Stimulated activated naive CD4-positive, alpha-beta T cell treated with Interleukin-2 at 50 U/mL for 16 hours (primary cell): Measurements from ENCODE around the gene RNF224.
"Not testable (repeated sequence)": the region's sequence is repeated elsewhere in the genome, so short reads cannot be mapped to it uniquely, and the experiment has no call there.

Experiments used
- DNase-seq: peaks from one replicate; lab custom pipeline; 2025; lab: John Stamatoyannopoulos, UW

The RNF224 gene

DNA sequence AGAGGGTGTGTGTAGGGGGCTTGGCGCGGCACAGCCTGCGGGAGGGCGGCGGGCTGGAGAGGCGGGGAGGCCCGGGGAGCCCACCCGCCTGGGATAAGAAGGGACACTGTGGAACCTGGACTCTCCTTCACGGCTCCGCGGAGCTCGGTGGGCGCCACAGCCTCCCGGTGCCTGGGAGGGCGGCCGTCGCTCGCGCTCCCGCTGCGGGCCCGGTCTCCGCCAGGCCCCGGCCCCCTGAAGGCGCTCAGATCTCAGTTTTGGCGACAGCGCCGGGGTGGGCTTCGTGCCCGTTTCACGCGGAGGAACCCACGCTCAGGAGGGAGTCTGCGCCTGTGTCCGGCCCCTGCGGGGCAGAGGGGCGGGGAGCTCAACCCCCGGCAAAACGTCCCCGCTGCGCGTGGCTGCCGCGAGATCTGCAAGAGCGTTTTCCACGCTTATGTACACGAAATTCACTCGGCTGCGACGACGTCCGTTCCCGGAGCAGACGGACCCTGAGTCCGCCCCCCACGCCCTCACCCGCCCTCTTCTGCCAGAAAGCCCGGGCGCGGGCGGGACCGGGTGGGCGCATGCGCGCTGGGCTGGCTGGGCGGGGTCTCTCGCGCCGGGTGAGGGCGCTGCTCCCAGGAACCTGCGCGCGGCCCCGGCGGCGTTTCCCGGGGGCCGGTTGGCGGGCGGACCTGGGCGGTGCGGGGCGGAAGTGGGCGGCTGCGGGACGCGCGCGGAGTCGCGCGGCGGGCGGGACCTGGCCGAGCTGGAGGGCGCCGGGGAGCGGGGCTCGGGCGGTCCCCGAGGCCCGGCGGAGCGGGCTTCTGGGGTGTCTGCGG, 27.5 kb downstream of the RNF224 start, which contains the start of gene NELFB:
TSS of gene NELFB (plus strand) at position 704 of the 824 bp plus-strand sequence.
- DNase-seq = peak; percentile 90

DNA sequence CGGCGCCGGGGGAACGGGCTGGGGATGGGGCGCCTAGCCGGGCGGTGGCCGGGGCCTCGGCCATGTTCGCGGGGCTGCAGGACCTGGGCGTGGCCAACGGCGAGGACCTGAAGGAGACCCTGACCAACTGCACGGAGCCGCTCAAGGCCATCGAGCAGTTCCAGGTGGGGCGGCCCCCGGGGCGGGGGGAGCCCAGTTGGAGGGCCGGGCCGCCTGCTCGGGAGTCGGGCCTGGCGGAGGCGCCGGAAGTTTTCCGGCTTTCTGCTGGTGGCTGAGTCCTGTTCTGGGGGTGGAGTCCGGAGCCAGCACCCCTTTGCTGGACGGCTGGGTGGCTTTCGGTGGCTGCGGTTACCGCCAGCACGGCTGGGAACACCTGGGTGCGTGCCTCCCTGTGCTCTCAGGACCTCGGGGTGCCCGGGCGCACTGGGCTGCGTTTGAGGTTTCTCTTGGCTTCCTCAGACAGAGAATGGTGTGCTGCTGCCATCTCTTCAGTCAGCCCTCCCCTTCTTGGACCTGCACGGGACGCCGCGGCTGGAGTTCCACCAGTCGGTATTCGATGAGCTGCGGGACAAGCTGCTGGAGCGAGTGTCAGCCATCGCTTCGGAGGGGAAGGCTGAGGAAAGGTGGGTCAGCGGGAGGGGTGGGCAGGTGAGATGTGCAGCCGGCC, 28.3 kb downstream of the RNF224 start:
- no peak for DNase-seq

DNA sequence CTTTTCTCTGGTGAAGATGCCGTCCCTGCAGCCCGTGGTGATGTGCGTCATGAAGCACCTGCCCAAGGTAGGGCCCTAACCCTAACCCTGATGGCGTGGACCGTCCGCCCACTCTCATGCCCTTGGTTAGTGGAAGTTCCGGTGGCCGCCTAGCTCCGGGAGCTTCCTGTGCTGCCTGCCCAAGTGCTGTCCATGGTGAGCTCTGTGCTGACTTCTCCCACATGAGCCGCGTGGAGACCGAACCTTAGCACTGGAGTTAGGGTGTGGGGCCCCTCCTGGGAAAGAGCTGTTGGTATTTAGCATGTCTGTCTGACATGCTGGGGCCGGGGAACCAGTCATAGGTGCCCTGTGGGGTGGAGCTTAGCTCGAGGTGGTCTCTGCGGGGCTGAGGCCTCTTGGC, 29.1 kb downstream of the RNF224 start:
- DNase-seq = no peak

DNA sequence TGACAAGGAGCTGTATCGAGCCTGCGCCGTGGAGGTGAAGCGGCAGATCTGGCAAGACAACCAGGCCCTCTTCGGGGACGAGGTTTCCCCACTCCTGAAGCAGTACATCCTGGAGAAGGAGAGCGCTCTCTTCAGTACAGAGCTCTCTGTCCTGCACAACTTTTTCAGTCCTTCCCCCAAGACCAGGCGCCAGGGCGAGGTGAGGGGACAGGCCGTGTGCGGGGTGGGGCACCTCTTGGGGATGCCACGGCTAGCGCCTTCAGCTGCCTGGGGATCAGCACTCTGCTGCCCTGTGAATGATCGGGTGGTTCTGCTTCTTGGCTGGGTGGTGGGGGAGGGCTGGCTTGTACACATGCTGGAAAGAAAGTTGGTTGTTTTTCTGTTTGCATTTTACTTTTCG, 29.6 kb downstream of the RNF224 start:
- no peak for DNase-seq

DNA sequence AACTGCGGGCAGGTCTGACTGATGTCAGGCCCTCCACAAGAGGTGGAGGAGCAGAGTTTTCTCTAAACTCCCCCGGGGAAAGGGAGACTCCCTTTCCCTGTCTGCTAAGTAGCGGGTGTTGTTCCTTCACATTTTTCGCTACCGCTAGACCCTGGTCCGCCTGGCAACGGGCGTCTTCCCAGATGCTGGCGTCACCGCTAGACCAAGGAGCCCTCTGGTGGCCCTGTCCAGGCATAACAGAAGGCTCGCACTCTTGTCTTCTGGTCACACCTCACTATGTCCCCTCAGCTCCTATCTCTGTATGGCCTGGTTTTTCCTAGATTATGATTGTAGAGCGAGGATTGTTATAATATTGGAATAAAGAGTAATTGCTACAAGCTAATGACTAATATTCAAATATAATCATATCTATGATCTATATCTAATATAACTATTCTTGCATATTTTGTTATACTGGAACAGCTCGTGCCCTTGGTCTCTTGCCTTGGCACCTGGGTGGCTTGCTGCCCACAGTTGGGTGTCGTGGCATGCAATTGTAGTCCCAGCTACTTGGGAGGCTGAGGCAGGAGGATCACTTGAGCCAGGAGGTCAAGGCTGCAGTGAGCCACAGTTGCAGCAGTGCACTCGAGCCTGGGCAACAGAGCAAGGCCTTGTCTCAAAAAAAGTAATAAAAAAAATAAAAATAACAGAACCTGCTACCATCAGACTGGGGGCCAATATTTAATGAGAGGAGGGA, 35.0 kb downstream of the RNF224 start:
- DNase-seq = not testable (repeated sequence)

DNA sequence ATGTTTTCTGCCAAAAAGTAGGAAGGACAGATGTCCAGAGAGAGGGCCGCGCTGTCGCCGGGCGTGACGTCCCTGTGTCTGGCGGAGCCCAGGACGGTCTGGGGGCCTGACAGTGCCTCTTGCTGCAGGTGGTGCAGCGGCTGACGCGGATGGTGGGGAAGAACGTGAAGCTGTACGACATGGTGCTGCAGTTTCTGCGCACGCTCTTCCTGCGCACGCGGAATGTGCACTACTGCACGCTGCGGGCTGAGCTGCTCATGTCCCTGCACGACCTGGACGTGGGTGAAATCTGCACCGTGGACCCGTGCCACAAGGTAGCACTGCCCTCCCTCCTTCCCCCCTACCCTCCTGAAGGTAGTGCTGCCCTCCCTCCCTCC, 35.6 kb downstream of the RNF224 start:
- DNase-seq = no peak

DNA sequence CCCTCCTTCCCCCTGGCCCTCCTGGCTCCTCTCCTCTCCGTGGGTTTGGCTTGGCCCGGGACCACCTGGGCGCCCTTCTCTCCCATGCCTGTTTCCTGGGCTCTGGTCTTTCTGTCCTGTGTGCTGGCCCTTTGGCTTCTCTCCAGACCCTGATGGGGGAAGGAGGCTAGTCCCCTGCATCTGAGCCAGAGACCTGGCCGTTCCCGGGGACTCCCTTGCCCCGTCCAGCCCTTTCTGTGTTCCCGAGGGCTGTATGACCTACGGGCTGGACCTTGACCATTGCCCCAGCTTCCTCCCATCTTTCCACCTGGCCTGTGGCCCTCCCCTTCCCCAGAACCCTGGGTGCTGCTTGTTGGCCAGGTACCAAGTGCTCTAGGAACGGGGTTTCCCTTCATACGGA, 36.2 kb downstream of the RNF224 start:
- no peak for DNase-seq

DNA sequence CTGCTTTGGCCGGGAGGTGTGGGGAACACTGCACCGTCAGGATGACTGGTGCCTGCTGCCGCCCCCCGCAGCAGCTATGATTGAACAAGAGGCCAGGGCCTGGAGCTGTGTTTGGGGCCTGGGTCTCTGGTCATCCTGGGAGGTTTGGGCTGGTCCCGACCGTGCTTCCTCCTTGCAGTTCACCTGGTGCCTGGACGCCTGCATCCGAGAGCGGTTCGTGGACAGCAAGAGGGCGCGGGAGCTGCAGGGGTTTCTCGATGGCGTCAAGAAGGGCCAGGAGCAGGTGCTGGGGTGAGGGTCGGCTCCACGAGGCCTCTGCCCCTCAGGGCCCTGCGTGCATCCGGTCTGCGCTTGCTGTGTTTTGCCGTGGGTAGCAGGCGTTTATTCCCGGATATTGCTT, 36.8 kb downstream of the RNF224 start:
- DNase-seq = no peak

DNA sequence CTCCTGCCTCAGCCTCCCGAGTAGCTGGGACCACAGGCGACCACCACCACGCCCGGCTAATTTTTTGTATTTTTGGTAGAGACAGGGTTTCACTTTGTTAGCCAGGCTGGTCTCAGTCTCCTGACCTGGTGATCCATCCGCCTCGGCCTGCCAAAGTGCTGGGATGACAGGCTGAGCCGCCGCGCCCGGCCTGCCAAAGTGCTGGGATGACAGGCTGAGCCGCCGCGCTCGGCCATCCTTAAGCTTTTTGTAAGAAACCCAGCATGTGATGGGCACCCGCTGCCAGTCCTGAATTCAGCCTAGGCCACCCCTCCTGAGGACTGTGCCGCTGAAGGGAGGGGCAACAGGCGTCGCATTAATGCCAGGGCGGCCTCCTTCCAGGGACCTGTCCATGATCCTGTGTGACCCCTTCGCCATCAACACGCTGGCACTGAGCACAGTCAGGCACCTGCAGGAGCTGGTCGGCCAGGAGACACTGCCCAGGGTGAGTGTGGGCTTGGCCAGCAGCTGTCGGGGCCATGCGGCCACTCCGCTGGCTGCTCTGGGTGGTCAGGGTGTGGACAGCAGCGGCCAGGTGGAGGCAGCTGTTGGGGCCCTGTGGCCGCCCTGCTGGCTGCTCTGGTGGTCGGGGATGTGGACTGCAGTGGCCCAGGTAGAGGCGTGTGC, 38.3 kb downstream of the RNF224 start:
- DNase-seq = no peak

DNA sequence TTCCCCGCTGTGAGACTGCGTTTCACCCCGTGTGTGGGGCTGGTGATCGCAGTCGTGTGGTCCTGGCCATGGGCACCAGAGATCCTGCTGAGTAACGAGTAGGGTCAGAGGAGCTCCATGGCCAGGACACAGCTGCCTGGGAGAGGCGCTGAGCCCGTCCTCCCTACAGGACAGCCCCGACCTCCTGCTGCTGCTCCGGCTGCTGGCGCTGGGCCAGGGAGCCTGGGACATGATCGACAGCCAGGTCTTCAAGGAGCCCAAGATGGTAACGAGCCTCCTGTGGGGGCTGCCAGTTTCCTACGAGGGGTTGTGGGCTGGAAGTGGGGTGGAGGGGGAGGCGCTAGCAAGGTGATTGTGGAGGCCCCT, 38.8 kb downstream of the RNF224 start:
- DNase-seq = no peak

DNA sequence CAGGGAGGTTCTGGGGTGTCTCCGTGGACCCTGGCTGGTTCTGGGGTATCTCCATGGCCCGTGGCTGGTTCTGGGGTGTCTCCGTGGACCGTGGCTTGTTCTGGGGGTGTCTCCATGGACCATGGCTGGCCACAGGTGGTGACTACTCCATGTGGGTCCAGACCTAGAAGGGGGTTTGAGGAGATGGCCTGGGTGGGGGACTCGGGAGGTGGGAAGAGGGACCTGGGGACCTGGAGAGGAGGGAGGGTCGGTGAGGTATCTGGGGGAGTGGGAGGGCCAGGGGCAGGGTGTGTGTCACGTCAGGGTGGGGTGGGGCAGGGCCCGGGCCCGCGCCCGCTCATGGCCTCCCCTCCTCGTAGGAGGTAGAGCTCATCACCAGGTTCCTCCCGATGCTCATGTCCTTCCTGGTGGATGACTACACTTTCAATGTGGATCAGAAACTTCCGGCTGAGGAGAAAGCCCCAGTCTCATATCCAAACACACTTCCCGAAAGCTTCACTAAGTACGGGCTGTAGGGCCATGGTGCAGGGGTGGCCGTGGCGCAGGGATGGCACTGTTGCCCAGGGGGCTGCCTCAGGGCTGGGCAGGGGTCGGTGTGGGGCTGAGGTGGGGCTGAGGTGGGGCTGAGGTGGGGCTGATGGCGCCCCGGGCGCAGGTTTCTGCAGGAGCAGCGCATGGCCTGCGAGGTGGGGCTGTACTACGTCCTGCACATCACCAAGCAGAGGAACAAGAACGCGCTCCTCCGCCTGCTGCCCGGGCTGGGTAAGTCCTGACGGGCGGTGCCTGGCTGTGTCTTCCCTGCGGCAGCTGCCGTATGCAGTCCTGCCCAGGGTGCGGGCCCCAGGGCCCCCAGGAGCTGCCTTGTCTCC, 39.5 kb downstream of the RNF224 start:
- no peak for DNase-seq

DNA sequence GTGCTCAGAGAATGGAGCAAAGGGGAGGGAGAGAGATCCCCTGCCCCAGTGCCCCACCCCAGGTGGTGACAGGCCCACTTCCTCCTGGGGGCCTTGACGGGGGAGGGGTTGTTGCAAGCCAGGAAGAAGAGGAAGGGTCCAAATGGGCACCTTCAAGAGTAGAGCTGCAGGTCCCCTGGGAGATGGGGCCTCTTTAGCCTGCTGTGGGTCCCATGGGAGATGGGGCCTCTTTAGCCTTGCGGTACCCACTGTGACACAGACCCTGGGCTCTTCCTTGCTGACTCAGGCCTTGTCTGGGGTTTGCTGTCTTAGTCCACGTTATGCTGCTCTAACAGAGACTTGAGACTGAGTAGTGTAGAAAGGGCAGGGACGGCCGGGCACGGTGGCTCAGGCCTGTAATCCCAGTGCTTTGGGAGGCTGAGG, 40.6 kb downstream of the RNF224 start:
- no peak for DNase-seq

DNA sequence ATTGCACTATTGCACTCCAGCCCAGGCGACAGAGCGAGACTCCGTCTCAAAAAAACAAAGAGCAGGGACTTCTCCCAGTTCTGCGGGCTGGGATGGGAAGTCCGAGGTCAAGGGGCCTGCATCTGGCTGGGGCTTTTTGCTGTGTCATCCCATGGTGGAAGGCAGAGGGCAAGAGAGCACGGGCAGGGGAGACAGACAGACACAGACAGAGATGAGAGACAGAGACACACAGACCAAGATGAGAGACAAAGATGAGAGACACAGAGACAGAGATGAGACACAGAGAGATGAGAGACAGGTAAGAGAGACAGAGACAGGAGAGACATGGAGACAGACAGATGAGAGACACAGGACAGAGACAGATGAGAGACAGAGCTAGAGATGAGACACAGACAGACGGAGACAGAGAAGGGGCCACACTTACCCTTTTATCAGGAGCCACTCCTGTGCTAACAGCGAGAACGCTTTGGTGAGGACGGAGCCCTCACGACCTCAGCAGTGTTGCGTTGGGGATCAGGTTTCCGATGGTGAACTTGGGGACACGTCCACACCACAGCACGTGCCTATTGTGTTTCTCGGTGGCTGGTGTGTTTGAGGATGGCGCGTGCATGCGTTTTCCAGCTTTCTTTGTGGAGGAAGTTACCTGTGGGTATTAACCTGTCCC, 41.4 kb downstream of the RNF224 start:
- no peak for DNase-seq

DNA sequence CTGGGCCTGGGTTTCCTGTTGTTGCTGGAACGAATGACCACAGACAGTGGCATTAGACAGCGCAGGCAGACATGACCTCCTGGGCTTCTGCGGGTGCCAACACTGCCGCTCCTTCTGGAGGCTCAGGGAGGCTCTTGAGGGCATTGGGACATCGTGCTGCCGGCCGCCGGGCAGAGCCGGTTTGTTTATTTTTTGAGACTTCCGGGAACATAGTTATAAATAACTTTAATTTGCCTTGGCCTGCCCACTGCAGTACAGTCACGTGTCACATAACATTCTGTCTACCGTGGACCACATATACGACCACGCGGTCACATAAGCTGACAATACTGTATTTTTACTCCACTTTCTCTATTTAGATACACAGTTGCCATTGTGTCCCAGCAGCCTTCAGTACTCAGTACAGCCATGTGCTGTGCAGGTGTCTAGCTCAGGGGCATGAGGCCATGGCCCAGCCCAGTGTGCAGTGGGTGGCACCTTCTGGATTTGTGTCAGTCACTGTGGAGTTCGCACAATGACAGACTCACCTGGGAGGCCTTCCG, 42.0 kb downstream of the RNF224 start:
- DNase-seq = no peak

DNA sequence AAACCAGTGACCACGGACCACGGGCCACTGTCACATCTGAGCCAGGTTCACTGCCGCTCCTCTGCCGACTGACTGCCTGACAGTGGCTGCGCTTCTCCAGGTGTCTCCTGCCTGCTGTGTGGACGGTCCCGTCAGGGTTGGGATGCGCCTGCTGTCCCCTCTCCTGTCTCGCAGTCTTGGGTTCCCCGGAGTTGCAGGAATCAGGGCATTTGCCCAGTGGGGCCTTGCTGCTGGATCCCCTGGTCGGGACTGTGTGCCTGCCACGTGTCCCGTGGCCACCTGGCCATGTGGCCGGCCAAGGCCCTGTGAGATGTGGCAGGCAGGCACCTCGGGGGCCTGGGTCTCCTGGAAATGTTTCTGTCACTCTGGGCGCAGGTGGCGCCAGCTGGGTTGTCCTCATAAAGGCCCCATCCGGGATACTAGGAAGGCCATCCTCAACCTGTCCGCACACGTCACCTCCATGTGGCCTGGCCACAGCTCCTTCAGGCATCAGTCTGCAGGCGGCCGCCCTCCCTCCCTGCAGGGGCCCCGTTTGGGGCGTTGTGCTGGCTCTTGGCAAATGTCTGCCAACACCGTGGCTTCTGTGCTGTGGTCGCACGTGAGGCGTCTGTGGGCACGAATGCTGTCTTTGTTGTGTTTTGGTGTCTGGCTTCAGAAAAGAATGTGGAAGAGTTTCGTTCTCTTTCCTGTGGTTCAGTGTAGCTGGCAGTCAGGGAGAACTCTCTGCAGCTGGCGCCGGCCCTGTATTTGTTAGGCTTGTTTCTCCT, 43.8 kb downstream of the RNF224 start:
- no peak for DNase-seq

DNA sequence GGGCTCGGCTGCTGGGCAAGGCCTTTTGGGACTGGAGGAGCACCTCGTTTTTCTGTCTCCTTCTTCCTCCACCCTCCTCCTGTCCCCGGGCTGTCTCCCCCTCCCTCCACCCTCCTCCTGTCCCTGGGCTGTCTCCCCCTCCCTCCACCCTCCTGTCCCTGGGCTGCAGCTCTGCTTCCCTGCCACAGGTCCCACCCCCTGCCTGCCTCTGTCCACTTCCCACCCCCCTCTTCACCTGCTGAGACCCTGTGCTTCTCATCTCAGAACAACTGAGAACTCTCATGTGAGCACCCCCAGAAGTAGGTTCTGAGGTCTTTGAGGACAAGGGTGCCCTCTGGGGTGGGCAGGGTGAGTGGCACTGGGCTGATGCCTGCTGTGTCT, 44.4 kb downstream of the RNF224 start:
- DNase-seq = no peak

DNA sequence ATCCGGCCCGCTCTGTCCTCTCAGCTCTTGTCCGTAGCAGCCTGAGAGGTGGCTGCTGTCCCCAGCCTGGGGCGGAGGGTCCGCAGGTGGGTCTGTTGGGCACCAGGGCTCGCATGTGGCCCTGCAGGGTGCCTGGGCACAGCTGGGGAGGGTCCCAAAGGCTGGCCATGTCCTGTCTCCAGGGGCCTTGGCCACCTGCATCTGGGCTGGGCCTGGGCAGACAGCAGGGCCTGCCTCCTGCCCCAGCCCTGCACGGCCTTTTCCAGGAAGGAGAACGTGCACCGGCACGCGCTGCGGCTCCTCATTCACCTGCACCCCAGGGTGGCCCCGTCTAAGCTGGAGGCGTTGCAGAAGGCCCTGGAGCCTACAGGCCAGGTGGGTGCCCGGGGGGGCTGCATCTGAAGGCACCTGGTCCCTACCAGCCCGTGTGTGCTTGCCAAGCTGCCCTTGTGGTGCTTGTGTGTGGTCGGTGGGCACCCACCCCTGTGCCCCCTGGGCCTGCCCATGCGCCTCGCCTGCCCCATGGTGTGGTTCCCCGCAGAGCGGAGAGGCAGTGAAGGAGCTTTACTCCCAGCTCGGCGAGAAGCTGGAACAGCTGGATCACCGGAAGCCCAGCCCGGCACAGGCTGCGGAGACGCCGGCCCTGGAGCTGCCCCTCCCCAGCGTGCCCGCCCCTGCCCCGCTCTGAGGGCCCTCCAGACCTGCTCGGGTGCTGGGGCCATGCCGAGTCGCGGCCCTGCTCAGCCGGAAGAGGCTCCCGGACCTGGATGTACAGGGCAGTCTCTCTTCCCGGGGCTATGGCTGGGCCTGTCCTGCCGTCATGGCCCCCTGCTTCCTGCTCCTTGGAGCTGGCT, 45.2 kb downstream of the RNF224 start:
- no peak for DNase-seq

DNA sequence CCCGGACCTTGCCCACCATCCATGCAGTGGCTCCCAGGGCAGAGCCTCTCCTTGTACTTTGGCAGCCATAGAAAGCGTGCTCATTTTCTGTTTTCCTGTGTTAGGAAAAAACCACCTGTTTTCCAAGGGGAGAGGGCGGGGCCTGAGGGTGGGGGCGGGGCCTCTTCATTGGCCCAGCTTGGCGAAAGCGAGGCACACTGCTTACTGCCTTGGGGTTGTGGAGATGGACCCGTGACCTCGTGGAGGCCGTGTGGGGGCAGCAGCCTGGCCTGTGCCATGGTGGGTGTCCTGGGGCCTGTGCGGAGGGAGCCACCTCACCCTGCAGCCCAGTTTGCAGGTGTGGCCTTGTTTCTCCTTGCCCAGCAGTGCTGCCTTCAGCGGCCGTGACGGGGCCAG, 45.8 kb downstream of the RNF224 start:
- no peak for DNase-seq
